Renal cortex interstitium (tissue), 11 donors: Measurements from ENCODE around the gene FARSA. TPM values are rescaled to one million over a fixed set of nuclear protein-coding genes. Genes with fewer than 3 reads are reported as not detected.

Experiments
- DNase-seq, 11 donors: peaks; one replicate each; pipeline ENCODE4 v3.0.0-alpha.2; 2013; ENCODE audit warnings: low read depth in 9 of 11, low spot score in 4 of 11; ENCODE audit errors: extremely low read depth in 1 of 11
- polyA plus RNA-seq, 3 donors: library from polyadenylated mRNA; unstranded; fragments of 120-200 nt; gene quantifications; one replicate each; pipeline ENCODE4 v1.2.1, GENCODE V29; 2013; ENCODE audit not compliant: insufficient read length in 3 of 3

The FARSA gene
- polyA plus RNA-seq, 3 donors = 41.2 to 58.6 (median 52.8) TPM

GRCh38 chr19:12945479-12946091, 12.1 kb upstream of the FARSA start, which contains the start of gene RAD23A:
RAD23A (plus strand) TSS chr19:12945862; CDS start chr19:12945949, 87 bp downstream.
- peak; percentile 94 to 99 (median 97) for DNase-seq

GRCh38 chr19:12944104-12944674, 10.7 kb upstream of the FARSA start:
- DNase-seq = no peak

- no peak for DNase-seq
Observed at GRCh38 chr19:12943437-12944044, 10.0 kb upstream of the FARSA start.

- DNase-seq = no peak
Observed at GRCh38 chr19:12940897-12941296, 7.4 kb upstream of the FARSA start.

GRCh38 chr19:12939975-12940423, 6.5 kb upstream of the FARSA start:
- DNase-seq = no peak

GRCh38 chr19:12938779-12939601, 5.5 kb upstream of the FARSA start:
- DNase-seq = no peak

- peak; percentile 97 to 100 (median 99) for DNase-seq
Observed at GRCh38 chr19:12937927-12938778, 4.6 kb upstream of the FARSA start, which contains the start of gene CALR. CALR (plus strand) TSS chr19:12938609; CDS start chr19:12938680, 71 bp downstream.

GRCh38 chr19:12937093-12937926, 3.8 kb upstream of the FARSA start:
- DNase-seq = no peak

- no peak for DNase-seq
Observed at GRCh38 chr19:12936582-12936981, 3.1 kb upstream of the FARSA start.

GRCh38 chr19:12935071-12935470, 1.6 kb upstream of the FARSA start:
- DNase-seq = no peak

GRCh38 chr19:12932392-12933286, 872 bp downstream of the FARSA start:
- DNase-seq = no peak

GRCh38 chr19:12930002-12930645, 3.4 kb downstream of the FARSA start:
- DNase-seq = no peak

GRCh38 chr19:12924621-12925310, 8.7 kb downstream of the FARSA start:
- DNase-seq = no peak

- no peak for DNase-seq
Observed at GRCh38 chr19:12922959-12923358, 10.6 kb downstream of the FARSA start.

- no peak for DNase-seq
Observed at GRCh38 chr19:12921047-12921446, 12.5 kb downstream of the FARSA start.

- no peak for DNase-seq
Observed at GRCh38 chr19:12918253-12918652, 15.3 kb downstream of the FARSA start.
